Suprapubic skin (tissue), 4 donors: ENCODE measurements around the gene SLC38A1.

Experiments
- EP300 ChIP-seq: sonication (generic); formaldehyde crosslinking; IDR thresholded peaks from one replicate; pipeline ENCODE4 v1.6.1; 2017; ENCODE audit warnings: antibody characterized with exemption
- POLR2A ChIP-seq, 2 donors: fragments of 450-650 bp; IDR thresholded peaks; one replicate each; pipeline ENCODE4 v1.6.1; 2017; ENCODE audit warnings: antibody characterized with exemption in 2 of 2, mild to moderate bottlenecking in 2 of 2, moderate library complexity in 2 of 2
- POLR2AphosphoS5 ChIP-seq, 3 donors: sonication (generic); formaldehyde crosslinking; IDR thresholded peaks; one replicate each; pipeline ENCODE4 v1.6.1; 2017; ENCODE audit warnings: antibody characterized with exemption in 3 of 3
- TF ChIP-seq, protein P1 (sequence below), 2 donors: fragments of 200-600 bp in 1 of 2; fragments of 450-650 bp in 1 of 2; sonication (generic) in 1 of 2; IDR thresholded peaks; one replicate each; pipeline ENCODE4 v1.5.1; 2016 to 2019; ENCODE audit warnings: antibody characterized with exemption in 2 of 2, mild to moderate bottlenecking in 1 of 2, moderate library complexity in 1 of 2

DNA sequence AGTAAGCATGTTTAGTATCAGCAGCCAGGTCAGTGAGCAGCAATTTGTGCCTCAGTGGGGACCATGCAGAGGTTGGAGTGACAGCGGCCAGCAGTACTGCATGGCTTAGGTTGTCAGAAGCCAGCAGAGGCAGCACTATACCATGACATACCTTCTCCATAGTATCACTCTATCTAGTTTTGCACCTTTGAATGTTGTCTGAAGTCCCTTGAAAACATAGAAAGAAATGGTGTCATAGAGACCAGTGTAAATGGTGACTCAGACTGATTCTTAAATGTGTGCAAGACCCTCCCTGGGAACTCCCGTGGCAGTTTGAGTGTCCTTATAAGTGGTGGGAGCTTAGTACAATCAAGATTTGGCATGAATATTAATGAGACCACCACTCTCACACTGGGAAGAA lies 124.4 kb downstream of the SLC38A1 start:
- TF ChIP-seq, protein P1, sequence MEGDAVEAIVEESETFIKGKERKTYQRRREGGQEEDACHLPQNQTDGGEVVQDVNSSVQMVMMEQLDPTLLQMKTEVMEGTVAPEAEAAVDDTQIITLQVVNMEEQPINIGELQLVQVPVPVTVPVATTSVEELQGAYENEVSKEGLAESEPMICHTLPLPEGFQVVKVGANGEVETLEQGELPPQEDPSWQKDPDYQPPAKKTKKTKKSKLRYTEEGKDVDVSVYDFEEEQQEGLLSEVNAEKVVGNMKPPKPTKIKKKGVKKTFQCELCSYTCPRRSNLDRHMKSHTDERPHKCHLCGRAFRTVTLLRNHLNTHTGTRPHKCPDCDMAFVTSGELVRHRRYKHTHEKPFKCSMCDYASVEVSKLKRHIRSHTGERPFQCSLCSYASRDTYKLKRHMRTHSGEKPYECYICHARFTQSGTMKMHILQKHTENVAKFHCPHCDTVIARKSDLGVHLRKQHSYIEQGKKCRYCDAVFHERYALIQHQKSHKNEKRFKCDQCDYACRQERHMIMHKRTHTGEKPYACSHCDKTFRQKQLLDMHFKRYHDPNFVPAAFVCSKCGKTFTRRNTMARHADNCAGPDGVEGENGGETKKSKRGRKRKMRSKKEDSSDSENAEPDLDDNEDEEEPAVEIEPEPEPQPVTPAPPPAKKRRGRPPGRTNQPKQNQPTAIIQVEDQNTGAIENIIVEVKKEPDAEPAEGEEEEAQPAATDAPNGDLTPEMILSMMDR (IDR thresholded peaks at IDR 0.05) = no peak
- TF ChIP-seq POLR2AphosphoS5 (IDR thresholded peaks at IDR 0.05) (no peak), EP300 (no peak), POLR2A (IDR thresholded peaks at IDR 0.05) (no peak)
